ENCODE measurements around the gene TMEM205.
A peak's percentile ranks its signal among the peaks of the same experiment; 100 is the strongest.
"Not testable (repeated sequence)": the region's sequence is repeated elsewhere in the genome, so short reads cannot be mapped to it uniquely, and the experiment has no call there.

The TMEM205 gene
- 13.4 to 26.7 (median 15.7) reads per million in 4 experiments for total RNA-seq

DNA sequence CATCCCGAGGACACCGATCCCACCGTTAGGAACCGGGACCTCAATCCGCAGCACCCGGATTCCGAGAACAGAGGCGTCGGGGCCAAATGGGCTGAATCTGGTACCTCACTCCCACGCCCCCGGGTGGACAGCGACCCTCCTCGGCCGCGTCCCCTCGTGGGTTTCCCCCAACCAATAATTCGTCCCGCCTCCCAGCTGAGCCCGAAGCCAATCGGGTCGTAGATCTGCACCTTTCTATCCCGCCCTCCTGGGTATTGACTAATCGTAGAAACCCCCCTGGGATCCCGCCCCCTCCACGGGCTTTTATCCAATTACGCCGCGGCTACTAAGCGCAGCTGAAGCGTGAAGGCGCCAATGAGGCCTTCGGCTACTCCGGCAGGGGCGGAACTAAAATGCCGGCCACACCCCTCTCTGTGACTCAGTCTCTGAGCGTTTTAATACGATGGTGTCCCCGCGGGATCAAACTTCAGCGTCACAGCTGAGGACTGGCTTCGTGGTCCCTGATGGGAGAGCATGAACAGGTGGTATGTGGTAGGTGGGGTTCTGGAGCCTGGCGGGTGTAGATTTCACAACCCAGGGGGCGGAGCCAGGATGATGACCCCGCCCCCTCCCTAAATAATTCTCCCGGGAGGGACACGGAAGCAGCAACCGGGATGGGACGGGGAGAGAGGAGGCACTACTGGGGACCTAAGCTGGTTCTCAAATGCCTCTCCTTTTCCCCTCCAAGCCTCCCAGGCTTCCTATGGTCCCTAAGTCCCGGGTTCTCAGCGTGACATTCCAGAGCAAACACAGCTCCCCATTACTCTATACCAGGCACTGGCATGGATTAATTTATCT, at the start of gene TMEM205, which contains the start of gene CCDC159:
TSS of gene TMEM205 (minus strand) at position 165 of the 837 bp plus-strand sequence. CDS start 649 bp downstream, outside the sequence.
TSS of gene CCDC159 (plus strand) at position 416 of the 837 bp plus-strand sequence. CDS start at position 504, 88 bp downstream.
- DNase-seq, result peak; percentile 97

DNA sequence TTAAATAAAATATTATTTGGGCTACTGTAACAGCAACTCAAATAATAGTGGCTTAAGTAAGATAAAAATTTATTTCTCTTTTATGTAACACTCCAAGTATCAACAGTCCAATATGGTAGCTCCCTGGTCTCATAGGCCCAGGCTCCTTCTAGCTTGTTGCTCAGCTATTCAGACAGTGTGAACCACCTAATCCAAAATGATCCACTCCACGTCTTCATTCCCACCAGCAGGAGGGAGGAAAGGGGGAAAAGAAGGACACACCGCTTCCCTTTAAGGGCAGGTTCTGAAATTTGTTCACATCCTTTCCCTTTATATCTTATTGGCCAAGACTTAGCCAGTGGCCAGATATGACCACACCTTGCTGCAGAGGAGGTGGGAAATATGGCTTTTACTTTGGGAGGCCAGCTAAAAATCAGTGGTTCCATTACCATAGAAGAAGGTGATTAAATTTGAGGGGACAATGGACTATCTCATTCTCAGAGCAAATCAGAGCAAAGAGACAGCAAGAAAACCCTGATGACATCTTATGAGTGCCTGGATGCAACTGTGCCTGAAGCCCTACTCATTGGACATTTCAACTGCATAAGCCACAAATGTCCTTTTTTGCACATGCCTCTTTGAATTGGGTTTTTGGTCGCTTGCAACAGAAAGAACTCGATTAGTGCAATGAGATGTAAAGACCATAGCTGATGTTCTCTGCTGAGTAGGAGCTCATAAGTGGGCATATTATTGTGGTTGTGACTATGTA, 45.0 kb upstream of the TMEM205 start:
- no peak for DNase-seq

- DNase-seq, result no peak
Measured at GRCh38 chr19:11390359-11390758, 44.3 kb upstream of the TMEM205 start.

GRCh38 chr19:11387162-11388034, 41.3 kb upstream of the TMEM205 start:
- no peak for DNase-seq

DNA sequence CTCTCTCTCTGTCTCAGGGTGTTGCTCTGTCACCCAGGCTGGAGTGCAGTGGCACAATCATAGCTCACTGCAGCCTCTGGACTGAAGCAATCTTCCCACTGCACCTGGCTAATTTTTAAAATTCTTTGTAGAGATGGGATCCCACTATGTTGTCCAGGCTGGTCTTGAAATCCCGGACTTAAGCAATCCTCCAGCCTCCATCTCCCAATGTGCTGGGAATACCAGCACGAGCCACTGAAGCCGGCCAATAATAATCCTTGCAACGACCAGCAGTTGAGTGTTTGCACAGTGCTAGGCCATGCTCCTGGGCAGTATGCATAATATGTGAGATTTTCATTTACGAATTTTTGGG, 38.7 kb upstream of the TMEM205 start:
- DNase-seq, result no peak

- DNase-seq, result no peak
Measured at GRCh38 chr19:11383706-11384048, 37.6 kb upstream of the TMEM205 start.

DNA sequence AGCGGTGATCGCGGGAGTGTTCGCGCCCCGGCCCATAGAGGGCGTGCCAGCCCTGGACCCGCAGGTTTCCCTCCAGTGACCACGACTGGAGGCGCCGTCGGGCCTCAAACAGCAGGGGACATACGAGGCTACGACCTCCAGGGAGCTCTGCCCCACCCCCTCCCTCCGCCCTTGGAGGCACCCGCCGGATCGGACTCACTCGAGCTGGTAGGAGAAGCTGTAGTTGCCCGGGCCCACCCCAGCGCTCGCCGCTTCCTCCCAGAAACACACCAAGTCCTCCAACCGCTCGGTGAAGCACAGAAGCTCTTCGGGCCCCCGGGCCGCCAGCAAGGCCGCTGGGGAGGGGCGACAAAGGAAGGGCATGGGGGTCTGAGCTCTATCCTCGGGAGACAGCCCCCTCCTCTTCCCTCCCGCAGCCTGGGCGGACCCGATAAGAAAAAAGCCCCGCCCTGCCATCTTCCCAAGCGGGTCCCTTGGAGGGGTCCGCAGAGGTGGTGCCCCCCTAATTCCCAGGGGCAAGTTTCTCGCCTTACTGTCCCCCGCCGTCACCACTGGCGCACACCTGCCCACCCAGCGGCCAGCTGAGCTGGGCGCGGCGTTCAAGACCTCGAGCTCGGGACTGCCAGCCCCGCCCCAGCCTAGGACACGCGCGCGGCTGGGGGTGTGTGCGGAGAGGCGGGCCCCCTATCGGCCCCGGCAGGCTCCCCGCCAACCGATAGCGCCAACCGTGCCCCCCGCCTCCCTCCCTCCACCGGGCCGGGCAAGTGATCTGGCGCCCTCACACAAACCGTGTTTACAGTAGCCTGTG, 37.0 kb upstream of the TMEM205 start:
- peak; percentile 17 for DNase-seq

GRCh38 chr19:11380653-11381537, 34.8 kb upstream of the TMEM205 start:
- DNase-seq, result peak; percentile 95

DNA sequence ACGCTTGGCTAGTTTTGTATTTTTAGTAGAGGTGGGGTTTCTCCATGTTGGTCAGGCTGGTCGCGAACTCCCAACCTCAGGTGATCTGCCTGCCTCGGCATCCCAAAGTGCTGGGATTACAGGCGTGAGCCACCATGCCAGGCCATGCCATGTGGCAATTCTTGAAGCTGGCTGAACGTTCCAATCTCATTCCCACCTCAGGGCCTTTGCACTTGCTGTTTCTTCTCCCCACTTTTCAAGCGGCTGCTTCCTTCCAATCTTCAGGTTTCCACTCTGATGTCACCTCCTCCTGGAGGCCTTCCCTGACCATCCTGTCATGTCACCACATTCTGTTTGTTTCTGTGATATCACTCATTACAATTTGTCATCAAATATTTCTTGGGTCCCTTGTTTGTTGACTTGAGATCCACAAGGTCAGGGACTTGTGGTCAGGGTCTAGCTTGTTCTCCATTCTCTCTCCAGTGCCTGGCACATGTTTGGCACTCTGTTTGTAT, 33.8 kb upstream of the TMEM205 start:
- no peak for DNase-seq

DNA sequence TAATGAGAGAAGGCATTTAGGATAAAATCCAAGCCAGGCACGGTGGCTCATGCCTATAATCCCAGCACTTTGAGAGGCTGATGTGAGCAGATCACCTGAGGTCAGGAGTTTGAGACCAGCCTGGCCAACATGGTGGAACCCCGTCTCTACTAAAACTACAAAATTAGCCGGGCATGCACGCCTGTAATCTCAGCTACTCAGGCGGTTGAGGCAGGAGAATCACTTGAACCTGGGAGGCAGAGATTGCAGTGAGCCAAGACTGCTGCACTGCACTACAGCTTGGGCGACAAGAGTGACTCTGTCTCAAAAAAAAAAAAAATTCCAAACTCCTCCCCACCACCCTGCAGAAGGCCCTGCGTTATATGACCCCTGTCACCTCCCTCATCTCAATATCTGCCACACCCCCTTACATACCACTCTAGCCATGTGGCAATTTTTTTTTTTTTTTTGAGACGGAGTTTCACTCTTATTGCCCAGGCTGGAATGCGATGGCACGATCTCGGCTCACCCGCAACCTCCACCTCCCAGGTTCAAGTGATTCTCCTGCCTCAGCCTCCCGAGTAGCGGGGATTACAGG, 33.3 kb upstream of the TMEM205 start:
- not testable (repeated sequence) for DNase-seq

- DNase-seq, result no peak
Measured at GRCh38 chr19:11378319-11379189, 32.5 kb upstream of the TMEM205 start.

- no peak for DNase-seq
Measured at GRCh38 chr19:11377756-11378155, 31.7 kb upstream of the TMEM205 start.

GRCh38 chr19:11377237-11377636, 31.2 kb upstream of the TMEM205 start:
- no peak for DNase-seq

DNA sequence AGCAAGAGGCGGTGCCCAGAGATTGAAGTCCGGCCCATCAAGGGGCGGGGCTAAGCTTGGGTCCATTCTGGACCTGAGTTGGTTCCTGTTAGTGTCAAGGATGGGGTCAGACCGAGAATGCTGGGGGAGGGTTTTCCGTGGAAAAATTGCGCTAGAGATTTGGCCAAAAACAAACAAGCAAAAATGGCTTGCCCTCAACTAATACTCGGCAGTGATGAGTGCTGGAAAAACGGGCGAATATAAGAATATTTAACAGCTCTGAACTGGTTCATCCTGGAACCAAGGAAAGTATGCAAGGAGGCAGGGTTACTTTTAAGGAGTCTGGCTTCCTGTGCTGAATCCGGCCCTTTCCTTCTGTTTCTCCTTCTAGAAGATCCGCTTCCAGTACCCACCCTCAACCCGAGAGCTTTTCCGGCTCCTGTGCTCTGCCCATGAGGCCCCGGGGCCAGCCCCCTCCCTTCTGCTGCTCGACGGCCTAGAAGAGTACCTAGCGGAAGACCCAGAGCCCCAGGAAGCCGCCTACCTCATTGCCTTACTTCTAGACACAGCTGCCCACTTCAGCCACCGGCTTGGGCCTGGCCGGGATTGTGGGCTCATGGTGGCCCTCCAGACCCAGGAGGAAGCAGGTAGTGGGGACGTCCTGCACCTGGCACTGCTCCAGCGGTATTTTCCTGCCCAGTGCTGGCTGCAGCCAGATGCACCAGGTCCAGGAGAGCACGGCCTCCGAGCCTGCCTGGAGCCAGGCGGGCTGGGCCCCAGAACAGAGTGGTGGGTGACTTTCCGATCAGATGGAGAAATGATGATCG, 29.3 kb upstream of the TMEM205 start:
- peak; percentile 48 for DNase-seq

- DNase-seq, result peak; percentile 92
Measured at GRCh38 chr19:11374433-11375142, 28.5 kb upstream of the TMEM205 start, which contains the start of gene SWSAP1. TSS of gene SWSAP1 (plus strand) at chr19:11374666. CDS start at chr19:11374681, 15 bp downstream.

- DNase-seq, result no peak
Measured at GRCh38 chr19:11373885-11374432, 27.9 kb upstream of the TMEM205 start.

- no peak for DNase-seq
Measured at GRCh38 chr19:11373166-11373884, 27.3 kb upstream of the TMEM205 start.

All from effector CD8-positive, alpha-beta T cell (primary cell).